Measurements from ENCODE around the gene MGAT4A.
A peak's percentile ranks its signal among the peaks of the same experiment; 100 is the strongest.

Gene MGAT4A

DNA sequence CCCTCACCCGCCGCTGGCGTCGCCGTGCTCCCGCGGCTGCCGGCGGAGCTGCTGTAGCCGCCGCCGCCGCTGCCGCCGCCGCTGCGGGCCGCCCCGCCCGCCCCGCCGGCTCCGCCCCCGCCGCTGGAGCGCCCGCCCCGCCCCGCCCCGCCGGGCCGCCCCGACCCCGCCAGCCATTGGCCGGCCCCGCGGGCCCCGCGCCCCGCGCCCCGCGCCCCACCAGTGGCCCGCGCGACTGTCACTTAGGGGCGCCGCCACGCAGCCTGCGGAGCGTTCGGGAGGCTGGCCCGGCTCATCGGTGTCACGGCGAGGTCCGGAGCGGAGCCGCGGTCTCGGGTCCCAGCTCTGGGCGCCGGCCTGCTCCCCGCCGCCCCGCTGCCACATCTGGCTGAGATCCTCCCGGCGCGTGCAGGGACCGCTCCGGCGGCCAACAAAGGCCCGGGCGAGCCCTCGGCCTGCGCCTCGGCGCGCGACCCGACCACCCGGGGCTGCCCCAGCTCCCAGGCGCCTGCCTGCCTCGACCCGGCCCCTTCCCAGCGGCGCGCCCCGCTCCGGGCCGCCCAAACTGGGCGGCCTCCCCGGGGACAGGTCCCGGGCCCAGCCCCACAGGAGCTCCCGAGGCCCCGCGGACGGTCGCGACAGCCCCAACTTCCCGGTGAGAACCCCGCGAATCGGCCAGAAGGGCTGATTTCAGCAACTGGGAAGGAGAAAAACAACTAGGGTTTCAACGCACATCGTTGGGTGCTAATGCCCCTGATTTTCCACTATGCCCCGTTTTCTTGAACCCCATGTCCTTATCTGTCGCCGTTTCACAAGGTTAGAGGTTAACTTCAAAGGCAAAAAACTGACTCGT, at the start of gene MGAT4A:
Gene MGAT4A (minus strand): TSS at position 92 of the 853 bp plus-strand sequence. CDS start 4,800 bp downstream, outside the sequence.
- DNase-seq, result peak; percentile 77

DNA sequence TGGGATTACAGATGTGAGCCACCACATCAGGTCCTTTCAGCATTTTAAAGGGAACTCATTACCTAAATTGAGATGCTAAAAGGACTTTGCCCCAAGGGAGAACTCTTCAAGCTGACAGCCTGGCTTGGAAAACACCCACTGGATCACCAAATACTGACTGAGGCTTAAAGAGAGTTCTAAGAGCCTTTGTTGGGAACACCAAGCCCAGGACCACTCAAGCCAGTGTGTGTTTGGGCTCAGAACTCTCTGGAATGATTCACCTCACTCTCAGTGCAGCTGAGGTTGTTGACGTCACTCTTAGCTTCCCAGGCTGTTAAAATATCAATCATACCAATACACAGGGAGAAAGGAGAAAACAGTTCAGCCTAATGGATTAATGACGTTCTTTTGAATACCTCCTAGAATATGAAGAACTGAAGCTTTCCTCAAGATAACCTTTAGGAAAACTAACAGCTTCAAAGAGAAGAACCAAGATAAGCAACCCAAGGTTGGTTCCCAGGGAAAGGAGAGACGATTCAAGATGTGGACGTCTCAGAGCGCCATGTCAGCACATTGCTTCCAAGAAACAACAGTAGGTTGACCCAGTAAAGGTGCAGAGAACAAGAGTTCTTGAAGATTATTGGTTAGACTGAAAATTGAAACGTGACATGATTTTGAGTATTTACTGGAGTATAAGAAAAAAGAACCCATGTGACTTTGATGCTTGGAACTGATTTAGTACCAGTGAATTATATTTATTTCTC, 48.0 kb upstream of the MGAT4A start:
- DNase-seq, result no peak

- DNase-seq, result no peak
Observed at GRCh38 chr2:98778151-98778550, 47.2 kb upstream of the MGAT4A start.

- DNase-seq, result no peak
Observed at GRCh38 chr2:98777710-98778109, 46.8 kb upstream of the MGAT4A start.

DNA sequence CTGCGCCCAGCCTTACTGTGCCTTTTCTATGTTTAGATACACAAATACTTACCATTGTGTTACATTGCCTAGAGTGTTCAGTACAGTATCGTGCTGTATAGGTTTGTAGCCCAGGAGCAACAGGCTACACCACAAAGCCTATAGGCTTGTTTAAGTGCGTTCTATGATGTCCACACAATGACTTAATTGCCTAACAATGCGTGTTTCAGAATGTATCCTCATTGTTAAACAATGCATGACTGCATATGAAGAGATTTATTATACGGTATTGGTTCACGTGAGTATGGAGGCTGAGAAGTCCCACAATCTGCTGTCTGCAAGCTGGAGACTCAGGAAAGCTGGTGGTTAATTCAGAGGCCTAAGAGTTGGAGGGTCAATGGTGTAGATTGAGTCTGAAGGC, 46.1 kb upstream of the MGAT4A start:
- DNase-seq, result no peak

DNA sequence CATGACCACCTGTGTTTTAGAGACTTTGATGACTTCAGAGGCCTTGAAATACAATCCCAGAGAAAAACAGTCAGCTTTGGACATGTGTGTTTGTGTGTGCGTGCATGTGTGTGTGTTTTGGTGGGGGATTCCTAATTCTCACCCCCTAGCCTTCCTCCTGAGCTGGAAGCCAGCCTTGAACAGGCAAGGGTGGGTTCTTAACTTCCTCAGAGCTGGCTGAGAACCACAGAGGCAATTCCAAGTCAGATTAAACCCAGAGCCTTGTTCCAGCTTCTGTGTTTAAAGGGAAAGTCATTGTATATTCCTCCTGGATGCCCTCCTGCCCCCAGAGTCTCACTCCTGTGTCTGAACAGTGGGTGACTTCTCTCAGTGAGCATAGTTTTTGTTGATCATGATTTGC, 45.2 kb upstream of the MGAT4A start:
- no peak for DNase-seq

DNA sequence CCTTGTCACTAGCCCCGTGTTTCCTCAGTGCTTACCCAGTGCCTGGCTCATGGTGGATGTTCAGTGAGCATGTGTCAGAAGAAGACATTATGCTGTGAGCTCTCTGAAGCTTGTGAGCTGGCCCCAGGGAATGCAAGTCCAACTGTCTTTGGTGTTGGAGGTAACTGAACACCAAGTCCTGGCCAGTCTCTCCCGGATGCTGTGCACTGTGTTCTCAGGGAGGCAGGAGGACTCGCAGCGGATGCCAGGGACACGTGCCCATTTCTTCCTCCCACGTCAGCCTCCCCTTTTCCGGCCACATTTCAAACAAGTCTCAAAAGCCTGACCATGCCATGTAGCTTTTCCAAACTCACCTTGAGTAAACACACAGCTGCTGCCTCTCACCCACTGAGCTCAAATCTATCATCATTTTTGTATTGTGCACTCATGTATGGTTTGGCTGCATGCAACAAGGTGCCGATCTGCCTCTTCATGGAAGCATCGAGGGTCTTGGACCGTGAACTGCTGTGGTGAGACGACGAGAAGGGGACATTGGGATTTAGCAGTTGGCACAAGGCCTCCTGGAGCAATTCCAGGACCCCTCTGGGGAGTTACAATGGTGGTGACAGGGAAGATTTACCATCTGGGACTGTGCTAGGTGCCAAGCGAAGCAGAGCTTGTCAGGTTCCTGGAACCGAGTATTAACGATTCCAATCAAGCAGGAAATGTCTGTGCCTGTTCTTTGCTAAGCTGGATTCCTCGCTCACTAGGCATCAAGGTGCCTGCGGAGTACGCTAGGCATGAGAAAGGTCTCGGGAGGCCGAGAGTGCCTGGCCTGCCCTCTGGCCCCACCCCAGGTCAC, 44.4 kb upstream of the MGAT4A start:
- DNase-seq, result no peak

DNA sequence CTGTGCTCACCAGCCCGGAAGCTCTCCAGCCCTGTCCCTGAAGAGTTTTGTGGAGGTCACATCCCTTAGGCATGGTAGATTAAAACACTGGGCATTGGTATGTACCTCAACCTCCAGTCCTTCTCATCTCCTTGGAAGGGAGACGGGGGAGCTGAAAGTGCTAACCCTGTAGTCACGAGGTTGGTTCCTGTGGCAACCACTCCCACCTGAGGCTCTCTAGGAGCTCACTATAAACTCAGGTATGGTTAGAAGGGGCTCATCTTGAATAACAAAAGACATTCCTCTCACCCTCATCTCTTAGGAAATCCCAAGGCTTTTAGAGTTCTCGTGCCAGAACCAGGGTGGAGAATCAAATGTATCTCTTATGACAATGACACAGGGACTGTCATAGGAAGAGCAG, 43.0 kb upstream of the MGAT4A start:
- no peak for DNase-seq

- no peak for DNase-seq
Observed at GRCh38 chr2:98773169-98773568, 42.2 kb upstream of the MGAT4A start.

GRCh38 chr2:98772536-98772935, 41.6 kb upstream of the MGAT4A start:
- DNase-seq, result no peak

DNA sequence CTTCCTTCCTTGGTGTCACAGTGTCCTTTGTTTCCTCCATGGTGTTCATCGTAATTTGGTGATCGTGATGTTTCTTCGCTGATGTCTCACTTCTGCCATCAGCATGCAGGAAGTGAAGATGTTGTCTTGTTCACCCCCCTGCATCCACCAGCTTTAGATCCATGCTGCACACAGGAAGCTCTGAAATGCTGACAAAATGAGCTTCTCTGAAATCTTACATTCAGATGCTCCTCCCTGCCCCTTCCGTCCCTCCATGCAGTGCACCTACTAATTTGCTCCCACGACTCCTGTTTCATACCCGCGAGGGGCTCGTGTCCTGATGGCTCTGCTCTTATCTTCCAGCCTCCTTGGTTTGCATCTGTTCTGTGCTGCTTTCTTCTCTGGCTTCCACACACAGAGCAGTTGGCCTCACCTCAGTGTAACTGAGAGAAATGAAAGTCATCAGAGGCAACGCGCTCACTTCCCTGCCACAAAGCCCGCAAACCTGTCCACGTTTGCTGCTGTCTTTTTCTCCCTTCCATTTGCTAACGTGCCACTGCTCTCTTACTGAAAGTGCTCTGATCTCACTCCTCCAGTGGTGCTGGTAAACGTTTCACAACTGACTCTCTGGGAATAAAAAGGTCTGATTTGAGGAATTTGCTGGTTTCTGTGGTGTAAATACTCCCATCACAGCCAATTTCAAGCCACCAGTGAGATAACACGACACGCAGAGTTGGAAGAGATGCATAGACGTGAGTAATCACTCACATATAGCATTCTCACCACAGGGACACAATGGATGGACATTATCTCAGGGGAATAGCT, 41.0 kb upstream of the MGAT4A start:
- peak; percentile 58 for DNase-seq

GRCh38 chr2:98771264-98771663, 40.3 kb upstream of the MGAT4A start:
- DNase-seq, result no peak

GRCh38 chr2:98769784-98770183, 38.9 kb upstream of the MGAT4A start:
- DNase-seq, result no peak

- DNase-seq, result no peak
Observed at GRCh38 chr2:98769114-98769476, 38.2 kb upstream of the MGAT4A start.

DNA sequence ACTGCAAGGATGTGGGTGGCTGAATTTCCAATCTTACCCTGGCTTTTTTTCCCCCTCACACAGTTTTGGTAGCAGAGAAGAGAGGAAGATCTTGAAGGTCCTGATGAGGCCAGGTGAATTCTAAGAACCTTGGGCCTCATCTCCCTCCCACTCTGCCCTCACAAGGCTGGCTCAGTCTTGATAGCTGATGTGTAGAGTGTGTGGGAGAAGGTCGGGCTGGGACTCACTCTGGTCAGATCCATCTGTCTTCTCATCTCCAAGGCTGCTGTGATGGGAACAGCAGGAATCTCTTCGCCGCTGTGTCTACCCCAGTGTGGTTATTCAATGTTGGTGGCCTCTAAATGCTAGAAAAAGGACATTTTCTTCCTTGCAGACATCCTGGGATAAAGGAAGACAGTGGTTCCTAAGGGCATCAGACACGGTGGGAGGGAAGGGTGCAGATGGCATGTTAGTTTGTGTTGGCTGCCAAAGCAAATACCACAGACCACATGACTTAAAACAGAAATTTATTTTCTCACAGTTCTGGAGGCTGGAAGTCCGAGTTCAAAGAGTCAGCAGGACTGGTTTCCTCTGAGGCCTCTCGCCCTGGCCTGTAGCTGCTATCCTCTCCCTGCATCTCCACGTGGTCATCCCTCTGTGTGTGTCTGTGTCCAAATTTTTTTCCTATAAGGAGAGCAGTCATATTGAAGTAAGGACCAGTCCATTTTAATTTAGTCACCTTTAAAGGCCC, 37.6 kb upstream of the MGAT4A start:
- no peak for DNase-seq

DNA sequence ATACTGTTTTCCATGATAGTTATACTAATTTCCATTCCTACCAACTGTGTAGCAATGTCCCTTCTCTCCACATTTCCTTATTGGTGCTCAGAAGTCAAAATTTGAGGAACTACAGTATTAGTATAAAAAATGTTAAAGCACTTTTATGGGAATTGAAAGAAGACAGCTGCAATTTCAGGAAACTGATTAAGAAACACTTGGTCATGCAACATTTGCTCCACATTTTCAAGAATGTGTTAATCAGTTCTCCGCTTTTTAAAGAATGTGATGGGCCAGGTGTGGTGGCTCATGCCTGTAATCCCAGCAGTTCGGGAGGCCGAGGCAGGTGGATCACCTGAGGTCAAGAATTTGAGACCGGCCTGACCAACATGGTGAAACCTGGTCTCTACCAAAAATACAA, 33.6 kb upstream of the MGAT4A start:
- no peak for DNase-seq

DNA sequence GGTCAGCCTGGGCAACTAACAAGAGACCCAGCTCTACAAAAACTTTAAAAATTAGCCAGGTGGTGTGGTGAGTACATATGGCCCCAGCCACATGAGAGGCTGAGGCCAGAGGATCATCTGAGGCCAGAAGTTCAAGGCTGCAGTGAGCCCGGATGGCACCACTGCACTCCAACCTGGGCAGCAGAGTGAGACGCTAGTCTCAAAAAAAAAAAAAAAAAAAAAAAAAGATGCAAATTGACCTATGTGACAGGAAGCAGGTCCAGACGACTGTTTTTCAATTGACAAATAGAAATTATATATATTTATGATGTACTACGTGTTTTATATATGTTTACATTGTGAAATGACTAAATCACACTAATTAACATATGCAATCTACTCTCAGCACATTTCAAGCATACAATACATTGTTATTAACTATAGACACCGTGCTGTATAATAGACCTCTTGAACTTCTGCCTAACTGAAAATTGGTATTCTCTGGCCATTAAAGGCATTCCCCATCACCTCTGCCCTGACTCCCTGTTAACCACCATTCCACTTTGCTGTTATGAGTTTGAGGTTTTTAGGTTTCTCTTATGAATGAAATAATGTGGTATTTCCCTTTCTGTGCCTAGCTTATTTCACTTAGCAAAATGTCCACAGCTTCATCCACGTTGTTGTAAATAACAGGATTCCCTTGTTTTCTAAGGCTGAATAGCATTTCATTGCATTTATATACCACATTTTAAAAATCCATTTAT, 32.4 kb upstream of the MGAT4A start:
- no peak for DNase-seq

DNA sequence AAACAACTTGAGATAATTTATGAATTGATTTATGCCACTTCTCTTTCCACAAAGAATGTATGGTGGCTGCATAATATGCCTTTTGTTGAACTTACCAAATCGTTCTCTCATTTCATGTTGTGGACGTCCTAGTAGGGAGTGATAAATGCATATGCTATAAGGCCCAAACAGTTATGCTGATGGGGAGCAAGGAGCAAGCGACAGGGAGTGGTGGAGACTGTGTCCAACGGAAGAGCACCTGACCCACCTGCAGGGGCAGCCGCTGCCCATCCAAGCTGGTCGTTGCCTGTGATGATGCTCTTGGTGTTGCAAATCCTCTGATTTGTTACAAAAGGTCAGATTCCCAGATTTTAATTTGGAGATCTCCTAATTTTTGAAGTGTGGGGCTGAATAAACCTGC, 31.0 kb upstream of the MGAT4A start:
- no peak for DNase-seq

GRCh38 chr2:98761267-98761781, 30.4 kb upstream of the MGAT4A start:
- no peak for DNase-seq

GRCh38 chr2:98759827-98760625, 29.1 kb upstream of the MGAT4A start:
- no peak for DNase-seq

Measured in CD4-positive, alpha-beta T cell treated with Interferon gamma for 1 hour (primary cell).